AG09309 (cell line): ENCODE results near the gene GRXCR2.
"Not testable (repeated sequence)": the region's sequence is repeated elsewhere in the genome, so short reads cannot be mapped to it uniquely, and the experiment has no call there.

Experiments used
- DNase-seq: peaks from one replicate; pipeline ENCODE4 v3.0.0-alpha.2; 2010; ENCODE audit warnings: low read depth
- H3K4me3 ChIP-seq: 2 replicates; pipeline ENCODE4 v1.5.1; 2011; ENCODE audit warnings: mild to moderate bottlenecking, low read depth, low read length, moderate library complexity; ENCODE audit not compliant: control insufficient read depth
- TF ChIP-seq, protein P1 (sequence below): IDR thresholded peaks from 2 replicates; pipeline ENCODE4 v1.5.1; 2011; ENCODE audit warnings: mild to moderate bottlenecking, low read depth, low read length, inconsistent platforms; ENCODE audit not compliant: insufficient read depth, control insufficient read depth; ENCODE audit errors: missing control alignments

GRXCR2 gene

DNA sequence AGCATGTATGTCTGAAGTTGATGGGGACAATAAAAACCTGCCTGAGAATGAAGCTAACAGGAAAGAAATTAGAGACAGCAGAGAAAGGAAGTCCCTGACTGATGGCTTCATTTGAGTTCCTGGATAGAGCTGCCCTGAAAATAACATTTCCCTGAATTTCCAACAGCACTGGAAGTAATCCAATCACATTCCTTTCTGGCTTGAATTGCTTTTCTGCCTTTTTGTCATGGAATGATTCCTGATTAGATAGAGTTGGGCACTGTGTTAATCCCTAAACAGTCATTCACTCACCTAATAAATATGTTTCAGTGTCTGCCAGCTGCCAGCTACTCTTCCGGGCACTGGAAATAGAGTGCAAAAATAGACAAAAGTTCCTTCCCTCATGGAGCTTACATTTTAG lies 33.6 kb upstream of the GRXCR2 start:
- no peak for DNase-seq
- no peak overlapping the region for H3K4me3 ChIP-seq
- TF ChIP-seq, protein P1, sequence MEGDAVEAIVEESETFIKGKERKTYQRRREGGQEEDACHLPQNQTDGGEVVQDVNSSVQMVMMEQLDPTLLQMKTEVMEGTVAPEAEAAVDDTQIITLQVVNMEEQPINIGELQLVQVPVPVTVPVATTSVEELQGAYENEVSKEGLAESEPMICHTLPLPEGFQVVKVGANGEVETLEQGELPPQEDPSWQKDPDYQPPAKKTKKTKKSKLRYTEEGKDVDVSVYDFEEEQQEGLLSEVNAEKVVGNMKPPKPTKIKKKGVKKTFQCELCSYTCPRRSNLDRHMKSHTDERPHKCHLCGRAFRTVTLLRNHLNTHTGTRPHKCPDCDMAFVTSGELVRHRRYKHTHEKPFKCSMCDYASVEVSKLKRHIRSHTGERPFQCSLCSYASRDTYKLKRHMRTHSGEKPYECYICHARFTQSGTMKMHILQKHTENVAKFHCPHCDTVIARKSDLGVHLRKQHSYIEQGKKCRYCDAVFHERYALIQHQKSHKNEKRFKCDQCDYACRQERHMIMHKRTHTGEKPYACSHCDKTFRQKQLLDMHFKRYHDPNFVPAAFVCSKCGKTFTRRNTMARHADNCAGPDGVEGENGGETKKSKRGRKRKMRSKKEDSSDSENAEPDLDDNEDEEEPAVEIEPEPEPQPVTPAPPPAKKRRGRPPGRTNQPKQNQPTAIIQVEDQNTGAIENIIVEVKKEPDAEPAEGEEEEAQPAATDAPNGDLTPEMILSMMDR, result no peak

- DNase-seq, result no peak
- no peak overlapping the region for H3K4me3 ChIP-seq
- TF ChIP-seq, protein P1, result no peak
These were observed 31.9 kb upstream of the GRXCR2 start for GRCh38 chr5:145904743-145905142.

- peak; percentile 79 for DNase-seq
- TF ChIP-seq, protein P1, result no peak
- H3K4me3 ChIP-seq, result no peak overlapping the region
These were observed 31.1 kb upstream of the GRXCR2 start for GRCh38 chr5:145903867-145904266.

- TF ChIP-seq, protein P1, result peak; percentile 24
- DNase-seq, result no peak
- H3K4me3 ChIP-seq, result no peak overlapping the region
These were observed 30.3 kb upstream of the GRXCR2 start for GRCh38 chr5:145903113-145903512.

DNA sequence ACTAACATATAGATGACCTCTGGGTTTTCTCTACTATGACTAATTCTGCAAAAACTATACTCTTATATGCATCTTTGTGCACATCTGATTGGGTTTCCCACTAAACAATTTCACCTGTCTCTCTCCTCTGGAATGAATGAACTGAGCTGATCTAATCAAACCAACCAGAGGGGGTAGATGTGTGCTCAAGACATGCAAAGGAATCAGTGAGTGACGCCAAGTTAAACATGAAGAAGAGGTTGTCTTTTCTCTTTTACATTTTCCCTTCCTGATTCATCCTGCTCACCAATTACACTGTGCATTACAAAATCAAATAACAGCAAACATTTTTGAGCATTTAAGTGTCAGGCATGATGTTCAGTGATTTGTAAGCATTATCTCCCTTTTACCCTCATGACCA lies 29.6 kb upstream of the GRXCR2 start:
- TF ChIP-seq, protein P1, result no peak
- no peak for DNase-seq
- no peak overlapping the region for H3K4me3 ChIP-seq

GRCh38 chr5:145898171-145898570 lies 25.4 kb upstream of the GRXCR2 start:
- no peak overlapping the region for H3K4me3 ChIP-seq
- no peak for DNase-seq
- TF ChIP-seq, protein P1, result no peak

DNA sequence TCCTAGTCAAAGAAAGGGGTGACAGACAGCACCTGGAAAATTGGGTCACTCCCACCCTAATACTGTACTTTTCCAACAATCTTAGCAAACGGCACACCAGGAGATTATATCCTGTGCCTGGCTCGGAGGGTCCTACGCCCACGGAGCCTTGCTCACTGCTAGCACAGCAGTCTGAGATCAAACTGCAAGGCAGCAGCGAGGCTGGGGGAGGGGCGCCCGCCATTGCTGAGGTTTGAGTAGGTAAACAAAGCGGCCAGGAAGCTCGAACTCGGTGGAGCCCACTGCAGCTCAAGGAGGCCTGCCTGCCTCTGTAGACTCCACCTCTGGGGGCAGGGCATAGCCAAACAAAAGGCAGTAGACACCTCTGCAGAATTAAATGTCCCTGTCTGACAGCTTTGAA lies 18.6 kb upstream of the GRXCR2 start:
- not testable (repeated sequence) for DNase-seq, H3K4me3 ChIP-seq
